Activated CD4-positive, alpha-beta T cell treated with anti-CD3 and anti-CD28 coated beads for 36 hours (primary cell): ENCODE data around the gene RNF113A. TPM values are rescaled to one million over a fixed set of nuclear protein-coding genes. Genes with fewer than 3 reads are reported as not detected.
"Not testable (repeated sequence)": the region's sequence is repeated elsewhere in the genome, so short reads cannot be mapped to it uniquely, and the experiment has no call there.

ENCODE experiments used
- ATAC-seq: fragments of 200-7000 bp; cut with Tn5 transposase; one replicate; pipeline ENCODE4 v1.10.0; 2021; ENCODE audit warnings: mild to moderate bottlenecking, moderate library complexity
- CTCF ChIA-PET: fragments of 350-600 bp; sonication (Branson Sonifier 250); formaldehyde crosslinking; loops from one replicate; lab custom pipeline; 2021; ENCODE audit warnings: antibody characterized with exemption; lab: Charles Lee
- POLR2A ChIA-PET: fragments of 350-600 bp; sonication (Branson Sonifier 250); formaldehyde crosslinking; loops from one replicate; lab custom pipeline; 2021; ENCODE audit warnings: antibody characterized with exemption, inconsistent platforms; lab: Charles Lee
- DNase-seq: peaks from one replicate; pipeline ENCODE4 v3.0.0-alpha.2; 2020
- H3K27ac Mint-ChIP-seq: one replicate; pipeline ENCODE4 v1.8.0; 2021; ENCODE audit warnings: mixed read lengths
- H3K27me3 Mint-ChIP-seq: one replicate; pipeline ENCODE4 v1.8.0; 2021; ENCODE audit warnings: mixed read lengths
- H3K36me3 Mint-ChIP-seq: one replicate; pipeline ENCODE4 v1.8.0; 2021; ENCODE audit warnings: low read depth, mixed read lengths
- H3K4me1 Mint-ChIP-seq: one replicate; pipeline ENCODE4 v1.8.0; 2021; ENCODE audit warnings: mixed read lengths
- H3K4me3 Mint-ChIP-seq: one replicate; pipeline ENCODE4 v1.8.0; 2021; ENCODE audit warnings: mild to moderate bottlenecking, moderate library complexity, mixed read lengths
- H3K9me3 Mint-ChIP-seq: one replicate; pipeline ENCODE4 v1.8.0; 2021; ENCODE audit warnings: low read depth, mixed read lengths
- intact Hi-C, 2 experiments: fragments of 100-400 bp; cut with DNase I in 1 of 2; cut with micrococcal nuclease in 1 of 2; formaldehyde crosslinking; loops; one replicate each; pipeline versions ENCODE4 v1.14.2 to v1.15.1; 2022 to 2024; cut with DNase I, micrococcal nuclease
- total RNA-seq, 2 experiments: library from RNA; stranded (reverse); gene quantifications; one replicate each; pipeline ENCODE4 v1.2.3, GENCODE V29; 2021

RNF113A gene
- 10 to 100 TPM; 26.9 to 29.9 TPM for total RNA-seq

GRCh38 chrX:119871599-119872395 is at the start of gene RNF113A, which contains the start of gene NDUFA1:
TSS of gene RNF113A (minus strand) at chrX:119871733. CDS start at chrX:119871613, 120 bp downstream.
TSS of gene NDUFA1 (plus strand) at chrX:119871832. CDS start at chrX:119871912, 80 bp downstream.
- ChIA-PET POLR2A (interaction anchor here (0.6 to 3.2 kb wide), 7 partner anchors 19 to 186 kb away, joined by 3 to 21 read pairs (median 7); partner anchors contain the start of genes RPL39 and UPF3B), CTCF (interaction anchor here (0.6 to 2.5 kb wide), 4 partner anchors 17 to 288 kb away, joined by 3 to 13 read pairs (median 5); partner anchors contain the start of genes RPL39 and UPF3B)
- DNase-seq (peak; percentile 91), ATAC-seq (peak; percentile 93)
- Mint-ChIP-seq H3K36me3 (peaks cover 25% of the 10 kb centered on the region), H3K4me1 (peaks cover 14% of the 10 kb centered on the region), H3K27me3 (no peaks in the 10 kb centered on the region), H3K9me3 (no peaks in the 10 kb centered on the region), H3K4me3 (peak within 1 kb of the TSS; percentile 100), H3K27ac (peak within 1 kb of the TSS; percentile 99)
- intact Hi-C loops: loop anchor here (1.0 to 10.0 kb wide), 12 partner anchors 18 to 690 kb away; partner anchors contain the start of genes NKRF (in 2 of the 2), RPL39 (in 2 of the 2), SOWAHD (in 2 of the 2) and NKAP (in 1 of the 2)

GRCh38 chrX:119919835-119920585 is 48.5 kb upstream of the RNF113A start:
- no peaks in the 10 kb centered on the region for H3K9me3 Mint-ChIP-seq
- H3K27me3 Mint-ChIP-seq: no peaks in the 10 kb centered on the region
- no peak overlapping the region for H3K4me3 Mint-ChIP-seq
- no peak for ATAC-seq
- POLR2A ChIA-PET: interaction anchor here (1.0 kb wide), 1 partner anchor 37 kb away, joined by 3 read pairs; no protein-coding TSS in a partner anchor
- H3K36me3 Mint-ChIP-seq: peaks cover under 1% of the 10 kb centered on the region
- no peak for DNase-seq
- H3K27ac Mint-ChIP-seq: no peak overlapping the region
- intact Hi-C loops: no loop called here
- no peaks in the 10 kb centered on the region for H3K4me1 Mint-ChIP-seq
- CTCF ChIA-PET: interaction anchor here (0.6 to 2.3 kb wide), 3 partner anchors 8 to 399 kb away, joined by 3 to 6 read pairs (median 5); no protein-coding TSS in a partner anchor

GRCh38 chrX:119917877-119918276 is 46.3 kb upstream of the RNF113A start:
- intact Hi-C loops: no loop called here
- H3K9me3 Mint-ChIP-seq: no peaks in the 10 kb centered on the region
- no peaks in the 10 kb centered on the region for H3K27me3 Mint-ChIP-seq
- POLR2A ChIA-PET: interaction anchor here (0.9 kb wide), 1 partner anchor 308 kb away, joined by 7 read pairs; no protein-coding TSS in a partner anchor
- CTCF ChIA-PET: no interaction called here
- no peaks in the 10 kb centered on the region for H3K4me1 Mint-ChIP-seq
- no peak overlapping the region for H3K27ac Mint-ChIP-seq
- no peak for DNase-seq
- no peak overlapping the region for H3K4me3 Mint-ChIP-seq
- H3K36me3 Mint-ChIP-seq: no peaks in the 10 kb centered on the region
- ATAC-seq: no peak

- Mint-ChIP-seq H3K4me1 (no peaks in the 10 kb centered on the region), H3K27me3 (no peaks in the 10 kb centered on the region), H3K4me3 (no peak overlapping the region), H3K36me3 (no peaks in the 10 kb centered on the region), H3K27ac (no peak overlapping the region), H3K9me3 (no peaks in the 10 kb centered on the region)
- ChIA-PET POLR2A (no interaction called here), CTCF (no interaction called here)
- intact Hi-C loops: no loop called here
- no peak for ATAC-seq
- no peak for DNase-seq
Observed at GRCh38 chrX:119916310-119916709, 44.8 kb upstream of the RNF113A start.

GRCh38 chrX:119900976-119901375 is 29.4 kb upstream of the RNF113A start:
- no peak for DNase-seq
- Mint-ChIP-seq H3K9me3 (no peaks in the 10 kb centered on the region), H3K27me3 (no peaks in the 10 kb centered on the region), H3K27ac (no peak overlapping the region), H3K4me1 (no peaks in the 10 kb centered on the region), H3K36me3 (no peaks in the 10 kb centered on the region), H3K4me3 (no peak overlapping the region)
- intact Hi-C loops: loop anchor here (1.0 to 10.0 kb wide), 3 partner anchors 22 to 234 kb away; no protein-coding TSS in a partner anchor
- CTCF ChIA-PET: interaction anchor here (0.5 to 1.5 kb wide), 8 partner anchors 11 to 413 kb away, joined by 3 to 6 read pairs (median 4); no protein-coding TSS in a partner anchor
- ATAC-seq: no peak
- POLR2A ChIA-PET: no interaction called here

- ATAC-seq (no peak), DNase-seq (no peak)
- intact Hi-C loops: no loop called here
- no peaks in the 10 kb centered on the region for H3K9me3 Mint-ChIP-seq
- H3K4me3 Mint-ChIP-seq: no peak overlapping the region
- no peaks in the 10 kb centered on the region for H3K36me3 Mint-ChIP-seq
- ChIA-PET POLR2A (no interaction called here), CTCF (no interaction called here)
- H3K4me1 Mint-ChIP-seq: no peaks in the 10 kb centered on the region
- no peak overlapping the region for H3K27ac Mint-ChIP-seq
- H3K27me3 Mint-ChIP-seq: no peaks in the 10 kb centered on the region
Observed at GRCh38 chrX:119899125-119899524, 27.6 kb upstream of the RNF113A start.

GRCh38 chrX:119895843-119896326 is 24.4 kb upstream of the RNF113A start, which contains the start of gene AKAP14:
TSS of gene AKAP14 (plus strand) at chrX:119895893. CDS start at chrX:119903224, 7,331 bp downstream.
- CTCF ChIA-PET: interaction anchor here (1.2 kb wide), 1 partner anchor 8 kb away, joined by 5 read pairs; no protein-coding TSS in a partner anchor

GRCh38 chrX:119891961-119892692 is 20.6 kb upstream of the RNF113A start:
- CTCF ChIA-PET: not testable (repeated sequence)

More at GRCh38 chrX:119895843-119896326, 24.4 kb upstream of the RNF113A start, which contains the start of gene AKAP14:
- no peaks in the 10 kb centered on the region for H3K36me3 Mint-ChIP-seq
- H3K4me1 Mint-ChIP-seq: no peaks in the 10 kb centered on the region
- H3K27ac Mint-ChIP-seq: no peak within 1 kb of the TSS
- POLR2A ChIA-PET: no interaction called here
- H3K9me3 Mint-ChIP-seq: no peaks in the 10 kb centered on the region
- ATAC-seq (no peak), DNase-seq (no peak)
- intact Hi-C loops: no loop called here
- H3K4me3 Mint-ChIP-seq: no peak within 1 kb of the TSS
- no peaks in the 10 kb centered on the region for H3K27me3 Mint-ChIP-seq

GRCh38 chrX:119890626-119891025 is 19.1 kb upstream of the RNF113A start:
- DNase-seq, POLR2A ChIA-PET, H3K27ac Mint-ChIP-seq, H3K9me3 Mint-ChIP-seq, ATAC-seq, H3K4me3 Mint-ChIP-seq, H3K36me3 Mint-ChIP-seq, intact Hi-C loops, H3K27me3 Mint-ChIP-seq, H3K4me1 Mint-ChIP-seq: not testable (repeated sequence)
- CTCF ChIA-PET: interaction anchor here (0.6 kb wide), 1 partner anchor 56 kb away, joined by 3 read pairs; no protein-coding TSS in a partner anchor

More at GRCh38 chrX:119891961-119892692, 20.6 kb upstream of the RNF113A start:
- DNase-seq, H3K4me3 Mint-ChIP-seq, ATAC-seq, H3K4me1 Mint-ChIP-seq, H3K36me3 Mint-ChIP-seq, intact Hi-C loops, H3K27me3 Mint-ChIP-seq, H3K27ac Mint-ChIP-seq, POLR2A ChIA-PET, H3K9me3 Mint-ChIP-seq: not testable (repeated sequence)

- Mint-ChIP-seq H3K4me3 (no peak overlapping the region), H3K36me3 (no peaks in the 10 kb centered on the region), H3K4me1 (peaks cover 6% of the 10 kb centered on the region), H3K9me3 (no peaks in the 10 kb centered on the region), H3K27ac (no peak overlapping the region), H3K27me3 (no peaks in the 10 kb centered on the region)
- DNase-seq (peak; percentile 75), ATAC-seq (peak; percentile 92)
- intact Hi-C loops: no loop called here
- ChIA-PET CTCF (interaction anchor here (0.5 to 1.3 kb wide), 10 partner anchors 8 to 1426 kb away, joined by 3 to 5 read pairs (median 4); partner anchors contain the start of gene AKAP14), POLR2A (interaction anchor here (0.6 to 1.4 kb wide), 3 partner anchors 35 to 96 kb away, joined by 3 to 8 read pairs (median 4); partner anchors contain the start of gene RPL39)
Observed at GRCh38 chrX:119887721-119888425, 16.3 kb upstream of the RNF113A start.
